ENCODE results near the gene CDYL2.
"Not testable (repeated sequence)": the region's sequence is repeated elsewhere in the genome, so short reads cannot be mapped to it uniquely, and the experiment has no call there.

Gene CDYL2

GRCh38 chr16:80836846-80837245, 32.4 kb upstream of the CDYL2 start:
- no peaks in the 10 kb centered on the region for H3K4me1 ChIP-seq (ENCODE audit: control insufficient read depth, insufficient read depth, low read length)
- no peak overlapping the region for H3K9ac ChIP-seq (ENCODE audit: low read depth, low read length)
- H3K4me3 ChIP-seq (ENCODE audit: low read depth, low read length) = no peak overlapping the region
- no peak overlapping the region for H3K27ac ChIP-seq (ENCODE audit: low read depth, low read length)
- H3K36me3 ChIP-seq (ENCODE audit: control insufficient read depth, insufficient read depth, low read length) = no peaks in the 10 kb centered on the region
- H3K9me3 ChIP-seq (ENCODE audit: control insufficient read depth, insufficient read depth, low read length) = peaks cover 7% of the 10 kb centered on the region; the same call in 1 of the 2 replicates
- H3K27me3 ChIP-seq (ENCODE audit: control insufficient read depth, insufficient read depth, low read length) = no peaks in the 10 kb centered on the region

- Histone ChIP-seq H3K27me3 (ENCODE audit: control insufficient read depth, insufficient read depth, low read length) (no peaks in the 10 kb centered on the region), H3K4me1 (ENCODE audit: control insufficient read depth, insufficient read depth, low read length) (no peaks in the 10 kb centered on the region), H3K9me3 (ENCODE audit: control insufficient read depth, insufficient read depth, low read length) (0 out of 2 replicates have a peak, but pooled peaks cover 1% of the 10 kb centered on the region), H3K9ac (ENCODE audit: low read depth, low read length) (no peak overlapping the region), H3K36me3 (ENCODE audit: control insufficient read depth, insufficient read depth, low read length) (no peaks in the 10 kb centered on the region), H3K27ac (ENCODE audit: low read depth, low read length) (no peak overlapping the region), H3K4me3 (ENCODE audit: low read depth, low read length) (no peak overlapping the region)
Observed at GRCh38 chr16:80836202-80836601, 31.8 kb upstream of the CDYL2 start.

GRCh38 chr16:80831039-80831438, 26.6 kb upstream of the CDYL2 start:
- Histone ChIP-seq H3K4me1 (ENCODE audit: control insufficient read depth, insufficient read depth, low read length) (no peaks in the 10 kb centered on the region), H3K9ac (ENCODE audit: low read depth, low read length) (no peak overlapping the region), H3K27ac (ENCODE audit: low read depth, low read length) (no peak overlapping the region), H3K9me3 (ENCODE audit: control insufficient read depth, insufficient read depth, low read length) (no peaks in the 10 kb centered on the region), H3K4me3 (ENCODE audit: low read depth, low read length) (no peak overlapping the region), H3K36me3 (ENCODE audit: control insufficient read depth, insufficient read depth, low read length) (no peaks in the 10 kb centered on the region), H3K27me3 (ENCODE audit: control insufficient read depth, insufficient read depth, low read length) (no peaks in the 10 kb centered on the region)

DNA sequence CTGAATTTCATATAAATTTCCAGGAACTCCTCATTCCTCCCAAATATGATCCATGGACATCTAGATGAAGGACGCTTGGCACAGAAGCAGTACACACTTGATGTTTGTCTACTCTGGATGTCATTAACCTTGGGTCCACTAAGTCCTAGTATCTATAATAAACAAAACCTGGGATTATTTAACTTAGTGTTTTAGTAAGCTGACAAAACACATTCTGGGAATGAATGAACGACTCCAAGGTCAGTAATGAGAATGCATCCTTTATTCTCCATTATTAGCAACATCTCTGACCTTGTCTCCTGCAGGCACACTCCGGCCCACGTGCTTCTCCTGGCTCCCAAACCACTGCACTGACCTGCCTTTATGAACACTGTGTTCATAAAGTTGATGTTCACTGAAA, 24.1 kb upstream of the CDYL2 start:
- Histone ChIP-seq H3K36me3 (ENCODE audit: control insufficient read depth, insufficient read depth, low read length) (no peaks in the 10 kb centered on the region), H3K27me3 (ENCODE audit: control insufficient read depth, insufficient read depth, low read length) (no peaks in the 10 kb centered on the region), H3K27ac (ENCODE audit: low read depth, low read length) (no peak overlapping the region), H3K9ac (ENCODE audit: low read depth, low read length) (no peak overlapping the region), H3K4me1 (ENCODE audit: control insufficient read depth, insufficient read depth, low read length) (no peaks in the 10 kb centered on the region), H3K4me3 (ENCODE audit: low read depth, low read length) (no peak overlapping the region), H3K9me3 (ENCODE audit: control insufficient read depth, insufficient read depth, low read length) (no peaks in the 10 kb centered on the region)

DNA sequence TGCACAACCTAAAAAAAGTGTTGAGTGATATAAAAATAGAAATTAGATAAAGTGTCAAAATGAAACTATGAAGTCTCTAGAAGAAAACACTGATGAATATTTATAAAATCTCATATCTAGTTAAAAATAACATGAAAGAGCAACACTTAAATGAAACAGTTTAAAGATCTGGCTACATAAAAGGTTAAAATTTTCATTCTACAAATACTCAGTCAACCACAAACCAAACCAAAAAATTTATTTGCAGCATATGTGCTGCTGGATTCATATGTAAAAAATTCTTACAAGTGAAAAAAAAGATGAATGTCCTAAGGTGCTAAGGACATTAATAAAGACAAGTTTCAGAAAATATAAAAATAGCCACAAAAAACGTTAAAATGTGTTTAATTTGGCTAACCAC, 22.6 kb upstream of the CDYL2 start:
- Histone ChIP-seq H3K27me3 (ENCODE audit: control insufficient read depth, insufficient read depth, low read length) (no peaks in the 10 kb centered on the region), H3K27ac (ENCODE audit: low read depth, low read length) (no peak overlapping the region), H3K36me3 (ENCODE audit: control insufficient read depth, insufficient read depth, low read length) (no peaks in the 10 kb centered on the region), H3K4me3 (ENCODE audit: low read depth, low read length) (no peak overlapping the region), H3K9ac (ENCODE audit: low read depth, low read length) (no peak overlapping the region), H3K4me1 (ENCODE audit: control insufficient read depth, insufficient read depth, low read length) (no peaks in the 10 kb centered on the region), H3K9me3 (ENCODE audit: control insufficient read depth, insufficient read depth, low read length) (no peaks in the 10 kb centered on the region)

DNA sequence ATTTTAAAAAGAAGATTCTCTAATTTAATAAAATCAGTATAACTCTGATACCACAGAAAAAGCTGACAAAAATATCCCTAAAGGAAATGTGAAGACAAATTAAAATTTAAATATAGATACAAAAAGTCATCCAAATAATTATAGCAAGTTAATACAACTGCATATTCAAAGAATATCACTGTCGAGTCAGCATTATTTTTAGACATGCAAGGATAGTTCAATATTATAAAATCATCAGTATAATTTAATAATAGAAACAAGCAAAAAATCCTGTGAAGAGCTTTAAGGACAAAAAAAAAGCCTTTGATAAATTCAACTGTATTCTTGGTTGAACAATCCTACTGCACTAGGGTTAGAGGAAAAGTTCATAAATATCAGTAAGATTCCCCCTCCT, 21.0 kb upstream of the CDYL2 start:
- Histone ChIP-seq H3K36me3 (ENCODE audit: control insufficient read depth, insufficient read depth, low read length) (no peaks in the 10 kb centered on the region), H3K9me3 (ENCODE audit: control insufficient read depth, insufficient read depth, low read length) (no peaks in the 10 kb centered on the region), H3K4me1 (ENCODE audit: control insufficient read depth, insufficient read depth, low read length) (no peaks in the 10 kb centered on the region), H3K9ac (ENCODE audit: low read depth, low read length) (no peak overlapping the region), H3K27me3 (ENCODE audit: control insufficient read depth, insufficient read depth, low read length) (no peaks in the 10 kb centered on the region), H3K27ac (ENCODE audit: low read depth, low read length) (no peak overlapping the region), H3K4me3 (ENCODE audit: low read depth, low read length) (no peak overlapping the region)

- H3K4me3 ChIP-seq (ENCODE audit: low read depth, low read length) = no peak overlapping the region
- no peaks in the 10 kb centered on the region for H3K4me1 ChIP-seq (ENCODE audit: control insufficient read depth, insufficient read depth, low read length)
- no peaks in the 10 kb centered on the region for H3K36me3 ChIP-seq (ENCODE audit: control insufficient read depth, insufficient read depth, low read length)
- no peak overlapping the region for H3K9ac ChIP-seq (ENCODE audit: low read depth, low read length)
- no peaks in the 10 kb centered on the region for H3K9me3 ChIP-seq (ENCODE audit: control insufficient read depth, insufficient read depth, low read length)
- no peaks in the 10 kb centered on the region for H3K27me3 ChIP-seq (ENCODE audit: control insufficient read depth, insufficient read depth, low read length)
- no peak overlapping the region for H3K27ac ChIP-seq (ENCODE audit: low read depth, low read length)
Observed at GRCh38 chr16:80824623-80825364, 20.4 kb upstream of the CDYL2 start.

DNA sequence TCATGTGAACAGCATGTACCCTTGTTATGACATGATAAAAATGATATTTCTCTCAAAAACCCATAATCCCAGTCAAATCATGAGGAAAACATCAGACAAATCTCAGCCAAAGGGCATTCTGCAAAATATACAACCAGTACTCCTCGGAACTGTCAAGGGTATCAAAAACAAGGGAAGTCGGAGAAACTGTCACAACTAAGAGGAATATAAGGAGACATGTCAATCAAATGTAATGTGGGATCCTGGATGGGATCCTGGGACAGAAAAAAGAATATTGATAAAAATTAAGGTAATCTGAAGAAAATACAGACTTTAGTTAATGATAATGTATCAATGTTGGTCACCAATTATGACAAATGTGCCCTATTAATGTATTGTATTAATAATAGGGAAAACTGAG, 15.6 kb upstream of the CDYL2 start:
- no peaks in the 10 kb centered on the region for H3K4me1 ChIP-seq (ENCODE audit: control insufficient read depth, insufficient read depth, low read length)
- H3K27me3 ChIP-seq (ENCODE audit: control insufficient read depth, insufficient read depth, low read length) = no peaks in the 10 kb centered on the region
- H3K9ac ChIP-seq (ENCODE audit: low read depth, low read length) = no peak overlapping the region
- H3K9me3 ChIP-seq (ENCODE audit: control insufficient read depth, insufficient read depth, low read length) = no peaks in the 10 kb centered on the region
- H3K4me3 ChIP-seq (ENCODE audit: low read depth, low read length) = no peak overlapping the region
- no peaks in the 10 kb centered on the region for H3K36me3 ChIP-seq (ENCODE audit: control insufficient read depth, insufficient read depth, low read length)
- H3K27ac ChIP-seq (ENCODE audit: low read depth, low read length) = no peak overlapping the region

DNA sequence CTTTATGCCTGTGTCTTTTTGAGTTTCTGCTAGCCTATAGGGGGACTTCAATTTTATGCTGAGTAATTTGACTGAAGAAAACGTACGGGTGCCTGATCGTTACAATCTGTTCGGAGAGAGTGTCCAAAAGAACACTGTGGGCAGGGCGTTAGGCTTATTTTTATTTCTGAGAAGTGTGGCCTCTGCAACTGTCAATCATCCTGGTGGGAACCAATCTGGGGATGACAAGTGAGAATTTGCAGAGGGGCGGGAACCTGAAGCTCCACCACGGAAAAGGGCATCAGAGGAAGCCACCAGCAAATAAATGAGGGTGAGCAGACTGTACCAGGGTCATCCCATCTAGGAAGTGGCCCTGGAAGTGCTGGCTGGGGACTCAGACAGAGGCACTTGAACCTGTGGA, 12.0 kb upstream of the CDYL2 start:
- Histone ChIP-seq H3K4me1 (ENCODE audit: control insufficient read depth, insufficient read depth, low read length) (no peaks in the 10 kb centered on the region), H3K4me3 (ENCODE audit: low read depth, low read length) (no peak overlapping the region), H3K9me3 (ENCODE audit: control insufficient read depth, insufficient read depth, low read length) (no peaks in the 10 kb centered on the region), H3K27me3 (ENCODE audit: control insufficient read depth, insufficient read depth, low read length) (no peaks in the 10 kb centered on the region), H3K36me3 (ENCODE audit: control insufficient read depth, insufficient read depth, low read length) (no peaks in the 10 kb centered on the region), H3K9ac (ENCODE audit: low read depth, low read length) (no peak overlapping the region), H3K27ac (ENCODE audit: low read depth, low read length) (no peak overlapping the region)

DNA sequence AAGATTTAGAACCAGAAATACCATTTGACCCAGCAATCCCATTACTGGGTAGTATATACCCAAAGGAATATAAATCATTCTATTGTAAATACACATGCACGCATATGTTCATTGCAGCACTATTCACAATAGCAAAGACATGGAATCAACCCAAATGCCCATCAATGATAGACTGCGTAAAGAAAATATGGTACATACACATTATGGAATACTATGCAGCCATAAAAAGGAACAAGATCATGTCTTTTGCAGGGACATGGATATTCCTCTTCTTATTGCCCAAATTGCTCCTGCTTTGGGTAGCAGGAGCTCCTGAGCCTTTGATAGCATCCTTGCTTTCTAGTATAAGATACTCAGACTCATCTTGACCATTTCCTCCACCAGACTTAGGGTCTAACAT, 10.9 kb upstream of the CDYL2 start:
- H3K4me1 ChIP-seq (ENCODE audit: control insufficient read depth, insufficient read depth, low read length); H3K27ac ChIP-seq (ENCODE audit: low read depth, low read length); H3K36me3 ChIP-seq (ENCODE audit: control insufficient read depth, insufficient read depth, low read length); H3K4me3 ChIP-seq (ENCODE audit: low read depth, low read length); H3K9me3 ChIP-seq (ENCODE audit: control insufficient read depth, insufficient read depth, low read length); H3K27me3 ChIP-seq (ENCODE audit: control insufficient read depth, insufficient read depth, low read length); H3K9ac ChIP-seq (ENCODE audit: low read depth, low read length): not testable (repeated sequence)

DNA sequence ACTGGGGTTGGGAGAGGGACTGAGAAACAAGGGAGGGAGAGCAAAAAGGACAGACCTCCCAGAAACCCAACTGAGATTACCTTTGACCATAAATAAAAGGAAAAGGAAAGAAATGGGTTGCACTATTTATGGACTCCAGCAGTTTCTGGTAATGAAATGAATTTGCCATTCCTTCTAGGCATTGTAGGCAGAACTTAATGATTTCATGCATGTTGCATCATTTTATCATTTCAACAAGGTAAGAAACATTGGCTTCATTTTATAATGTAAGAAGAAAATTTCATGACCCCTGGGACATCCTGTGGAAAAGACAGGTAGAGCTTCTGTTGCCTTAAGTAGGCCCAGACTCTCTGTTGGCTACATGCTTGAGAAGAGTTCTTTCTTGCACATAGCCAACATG, 8.2 kb upstream of the CDYL2 start:
- no peaks in the 10 kb centered on the region for H3K27me3 ChIP-seq (ENCODE audit: control insufficient read depth, insufficient read depth, low read length)
- H3K36me3 ChIP-seq (ENCODE audit: control insufficient read depth, insufficient read depth, low read length) = no peaks in the 10 kb centered on the region
- no peak overlapping the region for H3K27ac ChIP-seq (ENCODE audit: low read depth, low read length)
- no peak overlapping the region for H3K9ac ChIP-seq (ENCODE audit: low read depth, low read length)
- H3K9me3 ChIP-seq (ENCODE audit: control insufficient read depth, insufficient read depth, low read length) = no peaks in the 10 kb centered on the region
- H3K4me3 ChIP-seq (ENCODE audit: low read depth, low read length) = no peak overlapping the region
- no peaks in the 10 kb centered on the region for H3K4me1 ChIP-seq (ENCODE audit: control insufficient read depth, insufficient read depth, low read length)

Data from HUES48 (cell line).